Right atrium auricular region (tissue), 2 donors: ENCODE measurements around the gene COL12A1. TPM values are rescaled to one million over a fixed set of nuclear protein-coding genes. Genes with fewer than 3 reads are reported as not detected.

Source experiments
- DNase-seq: peaks from one replicate; pipeline ENCODE4 v3.0.0-alpha.2; 2019; ENCODE audit warnings: low spot score
- H3K27ac ChIP-seq, 2 donors: fragments of 200-600 bp; sonication (generic); 1 replicate in 1 of 2; 2 replicates in 1 of 2; pipeline ENCODE4 v1.5.1; 2016 to 2019
- H3K27me3 ChIP-seq, 2 donors: fragments of 200-600 bp; sonication (generic); one replicate each; pipeline versions ENCODE4 v1.5.1 to v1.6.0; 2017 to 2019
- H3K36me3 ChIP-seq: fragments of 200-600 bp; sonication (generic); one replicate; pipeline ENCODE4 v1.5.1; 2016
- H3K4me1 ChIP-seq, 2 donors: fragments of 200-600 bp; sonication (generic); one replicate each; pipeline versions ENCODE4 v1.5.1 to v1.6.0; 2017 to 2019
- H3K4me3 ChIP-seq, 2 donors: fragments of 200-600 bp; sonication (generic); 1 replicate in 1 of 2; 2 replicates in 1 of 2; pipeline ENCODE4 v1.5.1; 2017 to 2019; ENCODE audit warnings: mild to moderate bottlenecking in 1 of 2, moderate library complexity in 1 of 2
- H3K9me3 ChIP-seq, 2 donors: fragments of 200-600 bp; sonication (generic); one replicate each; pipeline ENCODE4 v1.5.1; 2019
- CTCF ChIP-seq, 2 donors: fragments of 200-600 bp; sonication (generic); IDR thresholded peaks; one replicate each; pipeline ENCODE4 v1.5.1; 2019; ENCODE audit warnings: antibody characterized with exemption in 2 of 2
- total RNA-seq, 2 donors: library from RNA; depleted of rRNA; stranded (reverse); fragments of >200 nt; gene quantifications; one replicate each; pipeline ENCODE4 v1.1.0, GENCODE V29; 2016

Gene COL12A1
- total RNA-seq, 2 donors from 2014 or later: 28.6 to 29.7 TPM

DNA sequence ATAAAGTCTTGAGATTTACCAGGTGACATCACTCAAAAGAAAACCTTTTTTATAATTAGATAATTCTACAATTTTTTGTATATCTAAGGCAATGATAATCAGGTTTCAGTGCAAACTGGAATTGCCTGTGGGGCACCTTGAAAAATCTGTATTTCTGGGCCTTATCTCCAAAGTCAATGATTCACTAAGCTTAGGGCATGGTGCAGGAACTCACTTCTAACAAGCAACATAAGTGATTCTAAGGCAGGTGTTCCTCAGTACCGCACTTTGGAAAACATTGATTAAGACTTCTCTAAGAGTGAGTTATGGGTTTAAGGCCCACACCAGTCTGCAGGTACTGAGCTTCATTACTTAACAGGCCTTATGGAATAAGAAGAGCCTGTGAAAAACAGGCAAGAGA is 115.3 kb downstream of the COL12A1 start:
- H3K9me3 ChIP-seq: no peaks in the 10 kb centered on the region
- TF ChIP-seq CTCF (IDR thresholded peaks at IDR 0.05): no peak
- no peaks in the 10 kb centered on the region for H3K27me3 ChIP-seq
- H3K27ac ChIP-seq: no peak overlapping the region
- no peak for DNase-seq
- no peak overlapping the region for H3K4me3 ChIP-seq
- no peaks in the 10 kb centered on the region for H3K36me3 ChIP-seq
- no peaks in the 10 kb centered on the region for H3K4me1 ChIP-seq

- no peaks in the 10 kb centered on the region for H3K36me3 ChIP-seq
- no peaks in the 10 kb centered on the region for H3K9me3 ChIP-seq
- H3K27ac ChIP-seq: no peak overlapping the region
- no peaks in the 10 kb centered on the region for H3K27me3 ChIP-seq
- DNase-seq: no peak
- H3K4me1 ChIP-seq: no peaks in the 10 kb centered on the region
- no peak for TF ChIP-seq CTCF (IDR thresholded peaks at IDR 0.05)
- H3K4me3 ChIP-seq: no peak overlapping the region
Measured at GRCh38 chr6:75089921-75090320, 115.9 kb downstream of the COL12A1 start.

DNA sequence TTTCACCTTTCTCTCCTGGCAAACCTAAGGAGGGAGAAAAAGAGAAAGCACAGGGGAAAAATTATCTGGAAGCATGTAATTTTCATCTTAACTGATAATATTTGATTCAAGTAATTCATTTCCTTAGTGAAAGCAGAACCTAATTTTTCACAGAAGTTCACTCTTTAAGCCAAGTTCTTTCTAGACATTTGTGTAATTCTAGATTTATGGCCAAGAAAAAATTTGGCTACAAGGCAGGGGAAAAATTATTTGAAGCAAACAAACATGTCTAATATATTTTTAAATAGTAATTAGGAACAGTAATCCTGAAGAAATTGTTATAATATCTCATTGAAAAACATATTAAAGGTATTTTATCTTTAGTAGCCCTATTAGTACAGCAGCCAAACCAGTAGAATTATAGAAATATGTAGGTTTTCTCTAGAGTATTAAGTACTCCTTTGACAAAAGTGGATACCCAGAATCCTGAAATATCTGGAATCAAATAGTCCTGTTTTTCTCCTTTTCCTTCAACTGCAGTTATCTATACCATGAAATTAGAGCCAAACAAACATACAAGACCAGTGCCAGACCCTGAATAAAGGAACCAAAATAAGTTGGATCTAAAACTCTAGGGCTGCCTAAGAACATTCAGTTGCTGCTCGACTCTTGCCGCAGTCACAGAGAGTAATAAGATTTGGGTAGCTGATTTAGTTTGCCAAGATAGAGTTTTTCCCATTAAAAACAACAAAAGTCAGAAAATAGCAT is 116.5 kb downstream of the COL12A1 start:
- H3K27me3 ChIP-seq: no peaks in the 10 kb centered on the region
- DNase-seq: no peak
- no peaks in the 10 kb centered on the region for H3K36me3 ChIP-seq
- no peak for TF ChIP-seq CTCF (IDR thresholded peaks at IDR 0.05)
- no peak overlapping the region for H3K27ac ChIP-seq
- H3K4me1 ChIP-seq: peaks cover 0 to 3% of the 10 kb centered on the region in 2 donors
- H3K4me3 ChIP-seq: no peak overlapping the region
- H3K9me3 ChIP-seq: no peaks in the 10 kb centered on the region

- Histone ChIP-seq H3K27me3 (no peaks in the 10 kb centered on the region), H3K36me3 (peaks cover 5% of the 10 kb centered on the region), H3K4me1 (peaks cover 0 to 4% of the 10 kb centered on the region in 2 donors), H3K27ac (no peak overlapping the region), H3K4me3 (no peak overlapping the region), H3K9me3 (no peaks in the 10 kb centered on the region)
- DNase-seq: no peak
- no peak for TF ChIP-seq CTCF (IDR thresholded peaks at IDR 0.05)
Measured at GRCh38 chr6:75085931-75086635, 119.8 kb downstream of the COL12A1 start.

DNA sequence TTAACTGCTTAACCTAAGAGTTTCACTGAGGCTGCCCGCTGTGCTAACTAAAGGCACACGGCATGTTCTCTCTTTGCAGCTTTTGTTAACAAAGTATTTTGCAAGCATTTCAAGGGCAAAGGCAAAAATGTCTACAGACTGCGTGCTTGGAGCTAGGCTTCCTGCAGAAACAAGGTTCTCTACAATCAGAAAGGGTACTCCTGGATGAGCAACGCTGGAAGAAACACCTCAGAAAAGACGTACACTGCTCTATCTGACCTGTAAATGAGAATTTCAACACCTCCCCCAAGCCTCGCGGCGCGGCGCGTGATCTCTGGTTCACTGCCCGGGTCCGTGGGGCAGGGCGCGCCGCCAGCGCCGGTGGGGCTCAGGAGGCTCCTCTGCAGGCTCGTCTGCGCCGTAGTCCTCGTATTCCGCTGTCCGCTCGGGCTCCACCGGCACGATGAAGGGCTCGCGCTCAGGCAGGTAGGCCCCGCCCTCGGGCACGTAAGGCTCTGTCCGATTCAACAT is 120.9 kb downstream of the COL12A1 start:
- Histone ChIP-seq H3K27me3 (no peaks in the 10 kb centered on the region), H3K4me1 (peaks cover 0 to 4% of the 10 kb centered on the region in 2 donors), H3K4me3 (peak overlapping the region in 1 of 2 donors; percentile 27), H3K9me3 (no peaks in the 10 kb centered on the region), H3K36me3 (peaks cover 5% of the 10 kb centered on the region), H3K27ac (no peak overlapping the region)
- TF ChIP-seq CTCF (IDR thresholded peaks at IDR 0.05): no peak
- DNase-seq: no peak
